PFSK-1 (cell line): ENCODE measurements around the gene CD40LG.

Source experiments
- FOXP2 ChIP-seq: optimal IDR thresholded peaks from 2 replicates; pipeline ENCODE3; 2011; ENCODE audit warnings: borderline replicate concordance, control low read depth, inconsistent platforms; ENCODE audit not compliant: insufficient read depth; ENCODE audit errors: extremely low read length, extremely low read depth
- POLR2AphosphoS5 ChIP-seq: IDR thresholded peaks from 2 replicates; pipeline ENCODE4 v1.6.1; 2012; ENCODE audit warnings: low read depth, mild to moderate bottlenecking, control low read depth, low read length, moderate library complexity
- REST ChIP-seq, 2 experiments: IDR thresholded peaks; 2 replicates each; pipeline versions ENCODE4 v1.6.1 to v1.8.0; 2011 to 2012; ENCODE audit warnings: low read depth in 2 of 2, low read length in 2 of 2, control low read depth in 1 of 2, inconsistent platforms in 1 of 2, mild to moderate bottlenecking in 1 of 2, moderate library complexity in 1 of 2; ENCODE audit not compliant: insufficient read depth in 1 of 2
- SIN3A ChIP-seq: IDR thresholded peaks from 2 replicates; pipeline ENCODE4 v1.6.1; 2012; ENCODE audit warnings: mild to moderate bottlenecking, low read length, moderate library complexity, borderline replicate concordance; ENCODE audit not compliant: insufficient read depth
- TAF1 ChIP-seq: IDR thresholded peaks from 2 replicates; pipeline ENCODE4 v1.6.1; 2012; ENCODE audit warnings: low read length, control low read depth, borderline replicate concordance; ENCODE audit not compliant: insufficient read depth

CD40LG gene

GRCh38 chrX:136652822-136653723 lies 5.1 kb downstream of the CD40LG start:
- no peak for TF ChIP-seq POLR2AphosphoS5
- no peak for TF ChIP-seq FOXP2
- TF ChIP-seq REST (IDR thresholded peaks at IDR 0.05; ENCODE audit: insufficient read depth in 1 of 2, low read depth in 2 of 2, low read length in 2 of 2): no peak
- no peak for TF ChIP-seq SIN3A
- no peak for TF ChIP-seq TAF1

- TF ChIP-seq TAF1: no peak
- no peak for TF ChIP-seq POLR2AphosphoS5
- no peak for TF ChIP-seq FOXP2
- TF ChIP-seq REST (IDR thresholded peaks at IDR 0.05; ENCODE audit: insufficient read depth in 1 of 2, low read depth in 2 of 2, low read length in 2 of 2): no peak
- no peak for TF ChIP-seq SIN3A
Observed at GRCh38 chrX:136656361-136656964, 8.5 kb downstream of the CD40LG start.

- TF ChIP-seq POLR2AphosphoS5 (no peak), TAF1 (no peak), REST (IDR thresholded peaks at IDR 0.05; ENCODE audit: insufficient read depth in 1 of 2, low read depth in 2 of 2, low read length in 2 of 2) (no peak), SIN3A (no peak), FOXP2 (no peak)
Observed at GRCh38 chrX:136658151-136658550, 10.2 kb downstream of the CD40LG start.

GRCh38 chrX:136659174-136659573 lies 11.2 kb downstream of the CD40LG start:
- TF ChIP-seq TAF1 (no peak), SIN3A (no peak), FOXP2 (no peak), REST (IDR thresholded peaks at IDR 0.05; ENCODE audit: insufficient read depth in 1 of 2, low read depth in 2 of 2, low read length in 2 of 2) (no peak), POLR2AphosphoS5 (no peak)
